ENCODE results near the gene CNOT6L.

DNA sequence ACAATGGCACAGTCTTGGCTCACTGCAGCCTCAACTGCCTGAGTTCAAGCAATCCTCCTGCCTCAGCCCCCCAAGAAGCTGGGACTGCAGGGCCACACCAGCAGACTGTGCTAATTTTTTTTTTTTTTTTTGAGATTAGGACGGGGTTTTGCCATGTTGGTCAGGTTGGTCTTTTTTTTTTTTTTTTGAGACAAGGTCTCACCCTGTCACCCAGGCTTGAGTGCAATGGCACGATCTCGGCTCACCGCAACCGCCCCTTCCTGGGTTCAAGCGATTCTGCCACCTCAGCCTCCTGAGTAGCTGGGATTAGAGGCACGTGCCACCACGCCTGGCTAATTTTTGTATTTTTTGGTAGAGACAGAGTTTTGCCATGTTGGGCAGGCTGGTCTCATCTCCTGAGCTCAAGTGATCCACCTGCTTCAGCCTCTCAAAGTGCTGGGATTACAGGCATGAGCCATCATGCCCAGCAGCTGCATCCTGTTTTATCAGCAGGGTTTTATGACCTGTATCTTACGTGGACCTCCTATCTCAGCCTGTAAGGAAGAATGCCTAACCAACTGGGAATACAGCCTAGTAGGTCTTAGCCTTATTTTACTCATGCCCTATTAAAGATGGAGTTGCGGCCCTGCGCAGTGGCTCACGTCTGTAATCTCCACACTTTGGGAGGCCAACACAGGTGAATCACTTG is 30.3 kb upstream of the CNOT6L start:
- TF ChIP-seq, protein P1, sequence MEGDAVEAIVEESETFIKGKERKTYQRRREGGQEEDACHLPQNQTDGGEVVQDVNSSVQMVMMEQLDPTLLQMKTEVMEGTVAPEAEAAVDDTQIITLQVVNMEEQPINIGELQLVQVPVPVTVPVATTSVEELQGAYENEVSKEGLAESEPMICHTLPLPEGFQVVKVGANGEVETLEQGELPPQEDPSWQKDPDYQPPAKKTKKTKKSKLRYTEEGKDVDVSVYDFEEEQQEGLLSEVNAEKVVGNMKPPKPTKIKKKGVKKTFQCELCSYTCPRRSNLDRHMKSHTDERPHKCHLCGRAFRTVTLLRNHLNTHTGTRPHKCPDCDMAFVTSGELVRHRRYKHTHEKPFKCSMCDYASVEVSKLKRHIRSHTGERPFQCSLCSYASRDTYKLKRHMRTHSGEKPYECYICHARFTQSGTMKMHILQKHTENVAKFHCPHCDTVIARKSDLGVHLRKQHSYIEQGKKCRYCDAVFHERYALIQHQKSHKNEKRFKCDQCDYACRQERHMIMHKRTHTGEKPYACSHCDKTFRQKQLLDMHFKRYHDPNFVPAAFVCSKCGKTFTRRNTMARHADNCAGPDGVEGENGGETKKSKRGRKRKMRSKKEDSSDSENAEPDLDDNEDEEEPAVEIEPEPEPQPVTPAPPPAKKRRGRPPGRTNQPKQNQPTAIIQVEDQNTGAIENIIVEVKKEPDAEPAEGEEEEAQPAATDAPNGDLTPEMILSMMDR (IDR thresholded peaks at IDR 0.05; ENCODE audit: insufficient read depth, low read length) = no peak
- no peak for TF ChIP-seq SPI1 (IDR thresholded peaks at IDR 0.05; ENCODE audit: borderline replicate concordance, low read depth)
